ENCODE measurements around the gene RABL6.

RABL6 gene

GRCh38 chr9:136886610-136887597 is 79.2 kb downstream of the RABL6 start:
- DNase-seq: no peak

- no peak for DNase-seq
These were observed 80.7 kb downstream of the RABL6 start for GRCh38 chr9:136888454-136888853.

- no peak for DNase-seq
These were observed 82.1 kb downstream of the RABL6 start for GRCh38 chr9:136889858-136890257.

GRCh38 chr9:136890661-136891060 is 82.9 kb downstream of the RABL6 start:
- no peak for DNase-seq
